ENCODE results near the gene ARID1B. TPM values are rescaled to one million over a fixed set of nuclear protein-coding genes. Genes with fewer than 3 reads are reported as not detected.

The ARID1B gene
- total and polyA plus RNA-seq, 2 of the 13 experiments (the other 11 are each of a cell fraction or from before 2014, with no cell fraction given): 20.1 to 32.6 TPM

DNA sequence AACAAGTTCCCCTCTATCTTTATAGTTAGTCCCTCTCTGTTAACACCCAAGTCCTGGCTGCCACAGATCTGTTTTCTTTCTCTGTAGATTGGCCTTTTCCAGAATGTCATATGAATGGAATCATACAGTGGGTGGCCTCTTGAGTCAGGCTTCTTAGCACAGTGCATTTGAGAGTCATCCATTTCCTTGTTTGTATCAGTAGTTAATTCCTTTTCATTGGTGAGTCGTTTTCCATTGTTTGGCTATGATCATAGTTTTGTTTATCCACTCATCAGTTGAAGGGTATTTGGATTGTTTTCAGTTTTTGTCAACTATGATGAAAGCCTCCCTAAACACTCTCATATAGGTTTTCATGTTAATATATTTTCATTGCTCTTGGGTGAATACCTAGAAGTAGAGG lies 248.3 kb downstream of the ARID1B start:
- Histone ChIP-seq H3K27me3 (ENCODE audit: control insufficient read depth in 1 of 2, insufficient read depth in 2 of 2, low read length in 2 of 2) (no peaks in the 10 kb centered on the region; a peak in 1 of 5 replicates), H3K4me2 (ENCODE audit: low read depth, low read length) (no peak overlapping the region), H3K4me3 (replicated peaks in 1 of 3; ENCODE audit: insufficient read depth in 1 of 3, low read depth in 2 of 3, low read length in 3 of 3) (no peak overlapping the region), H3K79me2 (ENCODE audit: insufficient read depth, low read length) (peaks cover 38% of the 10 kb centered on the region), H3K9ac (ENCODE audit: insufficient read depth, low read depth, low read length) (no peak overlapping the region), H4K20me1 (ENCODE audit: insufficient read depth, low read length) (no peaks in the 10 kb centered on the region; the same call in 1 of the 2 replicates), H3K27ac (ENCODE audit: extremely low read length, insufficient read depth, low read length) (no peak overlapping the region), H3K9me3 (ENCODE audit: low read length) (0 out of 2 replicates have a peak, but pooled peaks cover 5% of the 10 kb centered on the region), H2AFZ (ENCODE audit: low read length) (no peak overlapping the region), H3K4me1 (ENCODE audit: insufficient read depth, low read length) (peaks cover 9% of the 10 kb centered on the region), H3K36me3 (replicated peaks in 1 of 2; ENCODE audit: control insufficient read depth in 1 of 2, insufficient read depth in 2 of 2, low read length in 2 of 2) (no peaks in the 10 kb centered on the region)
- ChIA-PET CTCF (ENCODE audit: low intra/inter-chr PET ratio, low total read pairs) (no interaction called here), POLR2A (no interaction called here)
- DNase-seq (ENCODE audit: low spot score): peak; percentile 16
- no peak for FAIRE-seq
- in situ Hi-C loops (cut with HindIII; ENCODE audit: extremely low pct_ligation_motif_present, low pct_unique_long_range_greater_than_20kb): no loop called here
- 0 out of 2 replicates have a peak, but pooled peaks have one; percentile 31 for TF ChIP-seq MBD4 (IDR thresholded peaks at IDR 0.05; ENCODE audit: borderline replicate concordance, low read length)
- peak; percentile 99 for TF ChIP-seq ZNF317 (CRISPR knock-in tag; IDR thresholded peaks at IDR 0.05)
- no peak for TF ChIP-seq ZNF570 (CRISPR knock-in tag; IDR thresholded peaks at IDR 0.05; ENCODE audit: borderline replicate concordance)
- intact Hi-C loops (cut with micrococcal nuclease; ENCODE audit: unreplicated experiment): no loop called here
- no peak for ATAC-seq
- no TSS peak for BruUV-seq (replicated peaks)
- 81% methylated on average over 1 of the region's 1 CpG for WGBS (ENCODE audit: low lambda C conversion rate)

DNA sequence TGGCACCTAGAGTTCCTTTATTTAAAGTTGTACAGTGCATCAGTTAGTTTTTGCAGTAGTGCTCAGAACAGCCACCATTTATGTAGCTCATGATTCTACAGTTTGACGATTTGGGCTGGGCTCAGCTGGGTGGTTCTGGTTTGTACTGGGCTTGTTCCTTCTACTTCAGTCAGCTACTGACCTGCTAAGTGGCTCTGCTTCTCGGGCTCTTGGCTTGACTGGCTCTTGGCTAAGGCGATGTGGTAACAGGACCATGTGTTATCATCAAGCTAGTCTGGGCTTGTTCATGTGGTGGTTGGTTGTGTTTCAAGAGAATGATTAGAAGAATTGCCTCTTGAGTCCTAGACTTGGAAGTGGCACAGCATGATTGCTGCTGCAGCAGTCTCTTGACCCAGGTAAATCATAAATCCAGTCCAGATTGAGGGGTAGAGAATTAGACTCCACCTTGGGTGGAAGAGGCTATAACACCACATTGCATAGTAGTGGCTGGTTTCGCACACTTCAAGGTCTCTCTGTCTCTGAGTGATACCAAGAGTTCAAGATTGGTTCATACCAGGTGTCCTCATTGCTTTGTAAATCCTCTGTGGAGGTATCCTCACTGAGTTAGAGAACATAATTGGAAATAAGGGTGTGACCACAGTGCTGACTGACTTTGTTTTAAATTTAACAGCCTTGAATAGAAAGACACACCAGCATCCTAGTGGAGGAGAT lies 253.0 kb downstream of the ARID1B start:
- WGBS (ENCODE audit: low lambda C conversion rate): 100% methylated on average over 4 of the region's 4 CpGs
- Histone ChIP-seq H3K36me3 (replicated peaks in 1 of 2; ENCODE audit: control insufficient read depth in 1 of 2, insufficient read depth in 2 of 2, low read length in 2 of 2) (no peaks in the 10 kb centered on the region), H3K9me3 (ENCODE audit: low read length) (0 out of 2 replicates have a peak, but pooled peaks cover 5% of the 10 kb centered on the region), H3K9ac (ENCODE audit: insufficient read depth, low read depth, low read length) (no peak overlapping the region), H3K79me2 (ENCODE audit: insufficient read depth, low read length) (peaks cover 10% of the 10 kb centered on the region), H3K4me1 (ENCODE audit: insufficient read depth, low read length) (peaks cover 14% of the 10 kb centered on the region), H3K27ac (ENCODE audit: extremely low read length, insufficient read depth, low read length) (no peak overlapping the region), H2AFZ (ENCODE audit: low read length) (no peak overlapping the region), H3K4me2 (ENCODE audit: low read depth, low read length) (no peak overlapping the region), H3K27me3 (ENCODE audit: control insufficient read depth in 1 of 2, insufficient read depth in 2 of 2, low read length in 2 of 2) (no peaks in the 10 kb centered on the region), H3K4me3 (replicated peaks in 1 of 3; ENCODE audit: insufficient read depth in 1 of 3, low read depth in 2 of 3, low read length in 3 of 3) (no peak overlapping the region), H4K20me1 (ENCODE audit: insufficient read depth, low read length) (peaks cover 6% of the 10 kb centered on the region; the same call in 1 of the 2 replicates)
- DNase-seq (ENCODE audit: low spot score) (no peak), FAIRE-seq (no peak), ATAC-seq (no peak)
- intact Hi-C loops (cut with micrococcal nuclease; ENCODE audit: unreplicated experiment): loop anchor here (5.0 kb wide), 1 partner anchor 242 kb away; no protein-coding TSS in a partner anchor
- POLR2A ChIA-PET: no interaction called here
- in situ Hi-C loops (cut with HindIII; ENCODE audit: extremely low pct_ligation_motif_present, low pct_unique_long_range_greater_than_20kb): loop anchor here (10.0 kb wide), 1 partner anchor 155 kb away; no protein-coding TSS in a partner anchor
- TF ChIP-seq ZNF331 (CRISPR knock-in tag; IDR thresholded peaks at IDR 0.05) (peak; percentile 98), SIX4 (CRISPR knock-in tag; IDR thresholded peaks at IDR 0.05) (no peak), HOXA3 (CRISPR knock-in tag; IDR thresholded peaks at IDR 0.05) (no peak), HCFC1 (IDR thresholded peaks at IDR 0.05; ENCODE audit: low read depth, low read length) (no peak)
- CTCF ChIA-PET (ENCODE audit: low intra/inter-chr PET ratio, low total read pairs): no interaction called here
- BruUV-seq (replicated peaks): no TSS peak
